Breast epithelium (tissue), 3 donors: ENCODE measurements around the gene MORF4L1.

Source experiments
- CTCF ChIP-seq, 3 donors: fragments of 450-650 bp; IDR thresholded peaks; one replicate each; pipeline ENCODE4 v1.5.1; 2016 to 2017; ENCODE audit warnings: antibody characterized with exemption in 3 of 3, mild to moderate bottlenecking in 3 of 3, moderate library complexity in 3 of 3
- POLR2AphosphoS5 ChIP-seq, 3 donors: sonication (generic); formaldehyde crosslinking; IDR thresholded peaks; one replicate each; pipeline ENCODE4 v1.6.1; 2017; ENCODE audit warnings: antibody characterized with exemption in 3 of 3

- TF ChIP-seq POLR2AphosphoS5 (IDR thresholded peaks at IDR 0.05): no peak
- TF ChIP-seq CTCF (IDR thresholded peaks at IDR 0.05): peak in 2 of 3 donors; percentile 48 to 63
Measured at GRCh38 chr15:78909791-78910228, 37.1 kb downstream of the MORF4L1 start.
